NCI-H2029 treated with DMSO at 0.1 percent for 48 hours (cell line): ENCODE data around the gene NEU4.

Source experiments
- DNase-seq: peaks from one replicate; lab custom pipeline; 2025; lab: John Stamatoyannopoulos, UW

Gene NEU4

GRCh38 chr2:241851325-241852115 is 42.5 kb downstream of the NEU4 start:
- DNase-seq: no peak

GRCh38 chr2:241852116-241852980 is 43.4 kb downstream of the NEU4 start:
- DNase-seq: no peak

- DNase-seq: no peak
Measured at GRCh38 chr2:241852981-241853631, 44.1 kb downstream of the NEU4 start.

GRCh38 chr2:241853651-241854341 is 44.8 kb downstream of the NEU4 start:
- no peak for DNase-seq

- no peak for DNase-seq
Measured at GRCh38 chr2:241854342-241855244, 45.6 kb downstream of the NEU4 start.

- no peak for DNase-seq
Measured at GRCh38 chr2:241855245-241855887, 46.4 kb downstream of the NEU4 start.

- no peak for DNase-seq
Measured at GRCh38 chr2:241855888-241856422, 47.0 kb downstream of the NEU4 start.

- DNase-seq: no peak
Measured at GRCh38 chr2:241857041-241857541, 48.1 kb downstream of the NEU4 start.

- no peak for DNase-seq
Measured at GRCh38 chr2:241857572-241858121, 48.7 kb downstream of the NEU4 start.

- DNase-seq: no peak
Measured at GRCh38 chr2:241858206-241859016, 49.4 kb downstream of the NEU4 start, which contains the start of gene PDCD1. PDCD1 (minus strand) TSS chr2:241858894; CDS start chr2:241858838, 56 bp downstream.

GRCh38 chr2:241859017-241859435 is 50.0 kb downstream of the NEU4 start:
- DNase-seq: no peak

GRCh38 chr2:241859436-241860183 is 50.6 kb downstream of the NEU4 start:
- no peak for DNase-seq

- DNase-seq: no peak
Measured at GRCh38 chr2:241860184-241861078, 51.4 kb downstream of the NEU4 start.

- no peak for DNase-seq
Measured at GRCh38 chr2:241861264-241861663, 52.3 kb downstream of the NEU4 start.

GRCh38 chr2:241862093-241862492 is 53.1 kb downstream of the NEU4 start:
- DNase-seq: no peak

GRCh38 chr2:241862775-241863535 is 54.0 kb downstream of the NEU4 start:
- DNase-seq: no peak
